Esophagus (tissue), 2 donors: ENCODE measurements around the gene CSNK1D. TPM values are rescaled to one million over a fixed set of nuclear protein-coding genes. Genes with fewer than 3 reads are reported as not detected.
A peak's percentile ranks its signal among the peaks of the same experiment; 100 is the strongest.

Source experiments
- H3K27ac ChIP-seq, 2 donors: one replicate each; pipeline ENCODE4 v1.5.1; 2013; ENCODE audit warnings: low read depth in 2 of 2, mild to moderate bottlenecking in 2 of 2, inconsistent platforms in 1 of 2, low read length in 1 of 2, moderate library complexity in 1 of 2
- H3K27me3 ChIP-seq, 2 donors: one replicate each; pipeline ENCODE4 v1.6.1; 2013; ENCODE audit warnings: low read length in 2 of 2, control low read depth in 1 of 2, mild to moderate bottlenecking in 1 of 2; ENCODE audit not compliant: insufficient read depth in 2 of 2, control insufficient read depth in 1 of 2
- H3K36me3 ChIP-seq, 2 donors: one replicate each; pipeline ENCODE4 v1.6.1; 2013; ENCODE audit warnings: low read length in 1 of 2; ENCODE audit not compliant: control insufficient read depth in 2 of 2, insufficient read depth in 2 of 2
- H3K4me1 ChIP-seq, 2 donors: one replicate each; pipeline ENCODE4 v1.6.1; 2013; ENCODE audit warnings: low read length in 1 of 2; ENCODE audit not compliant: control insufficient read depth in 2 of 2, insufficient read depth in 2 of 2
- H3K4me3 ChIP-seq, 2 donors: one replicate each; pipeline ENCODE4 v1.5.1; 2013; ENCODE audit warnings: low read length in 2 of 2, mild to moderate bottlenecking in 2 of 2, low read depth in 1 of 2, moderate library complexity in 1 of 2
- H3K9me3 ChIP-seq, 2 donors: one replicate each; pipeline ENCODE4 v1.6.1; 2013; ENCODE audit warnings: mild to moderate bottlenecking in 2 of 2, low read depth in 1 of 2, low read length in 1 of 2, moderate library complexity in 1 of 2; ENCODE audit not compliant: control insufficient read depth in 2 of 2, insufficient read depth in 1 of 2
- WGBS, 2 donors: extraction: QIAGEN DNeasy Blood & Tissue Kit; methylation state at CpG; one replicate each; pipeline ENCODE4 v1.1.7; 2013; 5-methylcytosine and 5-hydroxymethylcytosine counted together
- polyA plus RNA-seq, 2 donors: library from polyadenylated mRNA; stranded (reverse); fragments of 200-250 nt; gene quantifications; one replicate each; pipeline ENCODE4 v1.2.3, GENCODE V29; 2013
- donor health status: healthy with polysubstance abuse.
- donor health status: Bipolar disorder and iron deficiency.

Gene CSNK1D
- polyA plus RNA-seq, 2 donors: 63.7 to 79.6 TPM

- no peaks in the 10 kb centered on the region for H3K9me3 ChIP-seq
- H3K4me3 ChIP-seq: no peak overlapping the region
- 54 to 65% methylated on average over 5 of the region's 5 CpGs for WGBS, 2 donors
- peak overlapping the region; percentile 57 to 89 for H3K27ac ChIP-seq
- H3K4me1 ChIP-seq: peaks cover 16 to 38% of the 10 kb centered on the region in 2 donors
- no peaks in the 10 kb centered on the region for H3K27me3 ChIP-seq
- peaks cover 19 to 77% of the 10 kb centered on the region in 2 donors for H3K36me3 ChIP-seq
Measured at GRCh38 chr17:82246040-82246364, 27.5 kb downstream of the CSNK1D start.

- 74 to 77% methylated on average over 47 of the region's 47 CpGs for WGBS, 2 donors
- Histone ChIP-seq H3K4me1 (peaks cover 20 to 44% of the 10 kb centered on the region in 2 donors), H3K9me3 (no peaks in the 10 kb centered on the region), H3K27ac (peak overlapping the region in 1 of 2 donors; percentile 89), H3K36me3 (peaks cover 16 to 77% of the 10 kb centered on the region in 2 donors), H3K27me3 (no peaks in the 10 kb centered on the region), H3K4me3 (no peak overlapping the region)
Measured at GRCh38 chr17:82245134-82246039, 28.1 kb downstream of the CSNK1D start.

- Histone ChIP-seq H3K4me3 (no peak overlapping the region), H3K4me1 (peaks cover 20 to 50% of the 10 kb centered on the region in 2 donors), H3K27me3 (no peaks in the 10 kb centered on the region), H3K9me3 (no peaks in the 10 kb centered on the region), H3K36me3 (peaks cover 16 to 71% of the 10 kb centered on the region in 2 donors), H3K27ac (peak overlapping the region in 1 of 2 donors; percentile 13)
- WGBS, 2 donors: 81 to 83% methylated on average over 39 of the region's 39 CpGs
Measured at GRCh38 chr17:82244413-82245133, 28.9 kb downstream of the CSNK1D start.

- 81 to 83% methylated on average over 19 of the region's 19 CpGs for WGBS, 2 donors
- H3K9me3 ChIP-seq: no peaks in the 10 kb centered on the region
- no peaks in the 10 kb centered on the region for H3K27me3 ChIP-seq
- peaks cover 23 to 54% of the 10 kb centered on the region in 2 donors for H3K4me1 ChIP-seq
- H3K4me3 ChIP-seq: no peak overlapping the region
- peaks cover 11 to 67% of the 10 kb centered on the region in 2 donors for H3K36me3 ChIP-seq
- H3K27ac ChIP-seq: peak overlapping the region in 1 of 2 donors; percentile 5
Measured at GRCh38 chr17:82243648-82244412, 29.7 kb downstream of the CSNK1D start.

- H3K27me3 ChIP-seq: no peaks in the 10 kb centered on the region
- H3K4me1 ChIP-seq: peaks cover 28 to 59% of the 10 kb centered on the region in 2 donors
- H3K4me3 ChIP-seq: no peak overlapping the region
- peaks cover 7 to 60% of the 10 kb centered on the region in 2 donors for H3K36me3 ChIP-seq
- no peaks in the 10 kb centered on the region for H3K9me3 ChIP-seq
- 55 to 60% methylated on average over 29 of the region's 29 CpGs for WGBS, 2 donors
- peak overlapping the region; percentile 48 to 81 for H3K27ac ChIP-seq
Measured at GRCh38 chr17:82242977-82243647, 30.4 kb downstream of the CSNK1D start.

GRCh38 chr17:82242698-82242976, 30.9 kb downstream of the CSNK1D start:
- Histone ChIP-seq H3K4me1 (peaks cover 29 to 61% of the 10 kb centered on the region in 2 donors), H3K27me3 (no peaks in the 10 kb centered on the region), H3K4me3 (no peak overlapping the region), H3K27ac (peak overlapping the region; percentile 48 to 81), H3K9me3 (no peaks in the 10 kb centered on the region), H3K36me3 (peaks cover 7 to 56% of the 10 kb centered on the region in 2 donors)
- 67 to 69% methylated on average over 24 of the region's 24 CpGs for WGBS, 2 donors

- 29 to 30% methylated on average over 18 to 20 of the region's 20 CpGs for WGBS, 2 donors
- H3K9me3 ChIP-seq: no peaks in the 10 kb centered on the region
- H3K4me3 ChIP-seq: no peak overlapping the region
- peaks cover 7 to 51% of the 10 kb centered on the region in 2 donors for H3K36me3 ChIP-seq
- peak overlapping the region; percentile 65 to 81 for H3K27ac ChIP-seq
- no peaks in the 10 kb centered on the region for H3K27me3 ChIP-seq
- peaks cover 25 to 57% of the 10 kb centered on the region in 2 donors for H3K4me1 ChIP-seq
Measured at GRCh38 chr17:82241926-82242697, 31.4 kb downstream of the CSNK1D start.

GRCh38 chr17:82241183-82241925, 32.1 kb downstream of the CSNK1D start:
- H3K27me3 ChIP-seq: no peaks in the 10 kb centered on the region
- H3K4me1 ChIP-seq: peaks cover 21 to 53% of the 10 kb centered on the region in 2 donors
- peak overlapping the region; percentile 65 to 81 for H3K27ac ChIP-seq
- H3K4me3 ChIP-seq: no peak overlapping the region
- 41 to 45% methylated on average over 27 of the region's 27 CpGs for WGBS, 2 donors
- no peaks in the 10 kb centered on the region for H3K9me3 ChIP-seq
- H3K36me3 ChIP-seq: peaks cover 7 to 46% of the 10 kb centered on the region in 2 donors
